Endothelial cell of umbilical vein (primary cell): ENCODE measurements around the gene RPL36AL. TPM values are rescaled to one million over a fixed set of nuclear protein-coding genes. Genes with fewer than 3 reads are reported as not detected.

Experiments used
- BruUV-seq: library from RNA; stranded (reverse); fragments of 400-500 nt; replicated peaks from 2 replicates; lab custom pipeline; 2021; lab: Mats Ljungman, UMichigan
- CTCF ChIA-PET: fragments of 300-600, 350-600 bp; sonication (Branson Sonifier 250); formaldehyde crosslinking; loops from one replicate; lab custom pipeline; 2021; ENCODE audit warnings: antibody characterized with exemption, inconsistent platforms; lab: Charles Lee
- POLR2A ChIA-PET: fragments of 300-600, 350-600 bp; sonication (Branson Sonifier 250); formaldehyde crosslinking; loops from one replicate; lab custom pipeline; 2021; ENCODE audit warnings: antibody characterized with exemption, inconsistent platforms; lab: Charles Lee
- DNase-seq: peaks from one replicate; pipeline ENCODE4 v3.0.0-alpha.2; 2011; ENCODE audit warnings: low read depth, low spot score
- FAIRE-seq: peaks from 2 replicates; lab custom pipeline; 2011; peaks lifted over from hg19 to GRCh38; lab: Jason Lieb, UNC
- H2AFZ ChIP-seq: 2 replicates; pipeline ENCODE4 v1.6.0; 2012; ENCODE audit warnings: low read depth, low read length, control low read depth, inconsistent platforms
- H3K27ac ChIP-seq: 2 replicates; pipeline ENCODE4 v1.5.1; 2011; ENCODE audit warnings: low read depth, mild to moderate bottlenecking, control low read depth, low read length, moderate library complexity; ENCODE audit not compliant: insufficient read depth
- H3K27me3 ChIP-seq, 2 experiments: 2 replicates each; pipeline versions ENCODE4 v1.6.0 to v1.6.1; 2011; ENCODE audit warnings: low read length in 2 of 2, mixed read lengths in 1 of 2; ENCODE audit not compliant: control insufficient read depth in 2 of 2, insufficient read depth in 2 of 2
- H3K36me3 ChIP-seq, 2 experiments: 2 replicates in 1 of 2; 3 replicates in 1 of 2; pipeline ENCODE4 v1.5.1; 2011; ENCODE audit warnings: low read length in 2 of 2, mild to moderate bottlenecking in 1 of 2, moderate library complexity in 1 of 2; ENCODE audit not compliant: control insufficient read depth in 2 of 2, insufficient read depth in 2 of 2; ENCODE audit errors: extremely low read depth in 1 of 2
- H3K4me1 ChIP-seq: 3 replicates; pipeline ENCODE4 v1.5.1; 2011; ENCODE audit warnings: mild to moderate bottlenecking, low read length; ENCODE audit not compliant: control insufficient read depth, insufficient read depth; ENCODE audit errors: extremely low read depth
- H3K4me2 ChIP-seq: 2 replicates; pipeline ENCODE4 v1.6.1; 2011; ENCODE audit warnings: low read length, control low read depth, mixed read lengths; ENCODE audit not compliant: insufficient read depth
- H3K4me3 ChIP-seq, 3 experiments: fragments of 200-600 bp in 1 of 3; sonication (generic), shearing (Covaris generic) in 1 of 3; replicated peaks in 1 of 3; 2 replicates each; pipeline ENCODE4 v1.5.1; 2011 to 2016; ENCODE audit warnings: control low read depth in 3 of 3, low read length in 3 of 3, mild to moderate bottlenecking in 2 of 3, inconsistent platforms in 1 of 3, low read depth in 1 of 3, moderate library complexity in 1 of 3; ENCODE audit not compliant: insufficient read depth in 1 of 3
- H3K79me2 ChIP-seq: 2 replicates; pipeline ENCODE4 v1.6.0; 2012; ENCODE audit warnings: low read length, inconsistent platforms; ENCODE audit not compliant: control insufficient read depth, insufficient read depth
- H3K9ac ChIP-seq: replicated peaks from 2 replicates; pipeline ENCODE3; 2011; ENCODE audit warnings: low read length, control low read depth; ENCODE audit not compliant: insufficient read depth; ENCODE audit errors: extremely low read depth
- H3K9me1 ChIP-seq: replicated peaks from 3 replicates; pipeline ENCODE4 v1.6.0; 2011; ENCODE audit warnings: mild to moderate bottlenecking, low read length; ENCODE audit not compliant: control insufficient read depth, insufficient read depth; ENCODE audit errors: extremely low read depth
- H3K9me3 ChIP-seq: replicated peaks from 2 replicates; pipeline ENCODE4 v1.5.1; 2012; ENCODE audit warnings: low read length, inconsistent platforms; ENCODE audit not compliant: control insufficient read depth, insufficient read depth
- H4K20me1 ChIP-seq: replicated peaks from 2 replicates; pipeline ENCODE3; 2011; ENCODE audit warnings: mild to moderate bottlenecking, low read length; ENCODE audit not compliant: control insufficient read depth, insufficient read depth; ENCODE audit errors: extremely low read depth
- FOS ChIP-seq: IDR thresholded peaks from 2 replicates; pipeline ENCODE4 v1.6.1; 2011; ENCODE audit warnings: mild to moderate bottlenecking, low read length, moderate library complexity, borderline replicate concordance; ENCODE audit not compliant: insufficient read depth
- JUN ChIP-seq: IDR thresholded peaks from 2 replicates; pipeline ENCODE4 v1.6.1; 2011; ENCODE audit warnings: borderline replicate concordance, low read depth; ENCODE audit not compliant: insufficient read length, insufficient read depth
- POLR2A ChIP-seq: IDR thresholded peaks from 2 replicates; pipeline ENCODE4 v1.6.1; 2012; ENCODE audit warnings: low read depth, mild to moderate bottlenecking, control low read depth, low read length
- dilution Hi-C: fragments of 300-500 bp; cut with MboI; formaldehyde crosslinking; loops from one replicate; pipeline ENCODE4 v1.15.0; 2019; ENCODE audit warnings: low sequenced_read_pairs; ENCODE audit not compliant: extremely low pct_ligation_motif_present
- intact Hi-C: fragments of 100-400 bp; cut with micrococcal nuclease; formaldehyde crosslinking; loops from one replicate; pipeline ENCODE4 v1.10.0; 2022
- polyA plus RNA-seq, 4 experiments: library from polyadenylated mRNA; depleted of rRNA in 3 of 4; stranded (reverse) in 3 of 4; unstranded in 1 of 4; fragments of >200 nt; gene quantifications; 2 replicates each; pipeline versions ENCODE4 v1.2.1 to v1.2.3, GENCODE V29; 2011 to 2012; ENCODE audit warnings: missing spikeins in 1 of 4
- total RNA-seq: library from RNA; stranded (reverse); gene quantifications from 2 replicates; pipeline ENCODE4 v1.2.3, GENCODE V29; 2021
- TF ChIP-seq, protein P1 (sequence below): IDR thresholded peaks from 2 replicates; pipeline ENCODE4 v1.6.1; 2011; ENCODE audit not compliant: insufficient read depth, insufficient read length

Gene RPL36AL
- total and polyA plus RNA-seq, 2 donors (not counting 3 experiments of a cell fraction or from before 2014, with no cell fraction given) = 174 to 251 TPM

DNA sequence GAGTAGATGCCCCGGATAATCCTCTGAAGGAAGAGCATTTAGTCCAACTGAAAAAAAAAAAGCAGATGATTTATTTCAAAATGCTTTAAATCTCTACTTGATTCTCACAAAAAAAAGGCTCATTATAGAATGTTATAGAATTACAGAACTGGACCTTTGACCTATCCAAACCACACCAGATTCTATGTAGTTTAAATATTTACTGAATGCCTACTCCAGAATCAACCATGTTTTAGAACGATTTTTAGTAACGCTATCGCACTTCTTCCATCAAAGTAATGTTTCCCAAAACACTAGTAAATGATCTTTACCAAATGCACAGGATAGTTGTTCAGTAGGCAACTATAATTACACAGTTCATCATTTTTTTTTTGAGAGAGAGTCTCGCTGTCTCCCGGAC is 36.8 kb downstream of the RPL36AL start:
- no peak overlapping the region for H3K27ac ChIP-seq
- peaks cover 5% of the 10 kb centered on the region for H4K20me1 ChIP-seq
- FAIRE-seq (no peak), DNase-seq (no peak)
- H3K9ac ChIP-seq = no peak overlapping the region
- H3K27me3 ChIP-seq = no peaks in the 10 kb centered on the region
- no peaks in the 10 kb centered on the region for H3K9me3 ChIP-seq
- peaks cover 10% of the 10 kb centered on the region for H3K4me1 ChIP-seq
- intact Hi-C loops (no loop called here), dilution Hi-C loops (no loop called here)
- peak overlapping the region; percentile 94 for H3K4me2 ChIP-seq
- ChIA-PET POLR2A (no interaction called here), CTCF (interaction anchor here (1.5 kb wide), 1 partner anchor 50 kb away, joined by 4 read pairs; no protein-coding TSS in a partner anchor)
- H3K79me2 ChIP-seq = peaks cover 61% of the 10 kb centered on the region
- H3K36me3 ChIP-seq = peaks cover 6 to 8% of the 10 kb centered on the region in 2 experiments
- H2AFZ ChIP-seq = no peak overlapping the region
- BruUV-seq = no TSS peak
- TF ChIP-seq JUN (no peak), POLR2A (peak; percentile 27)
- TF ChIP-seq, protein P1, sequence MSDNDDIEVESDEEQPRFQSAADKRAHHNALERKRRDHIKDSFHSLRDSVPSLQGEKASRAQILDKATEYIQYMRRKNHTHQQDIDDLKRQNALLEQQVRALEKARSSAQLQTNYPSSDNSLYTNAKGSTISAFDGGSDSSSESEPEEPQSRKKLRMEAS = no peak
- no peaks in the 10 kb centered on the region for H3K9me1 ChIP-seq
- peak overlapping the region in 1 of 3 experiments; percentile 19 for H3K4me3 ChIP-seq

DNA sequence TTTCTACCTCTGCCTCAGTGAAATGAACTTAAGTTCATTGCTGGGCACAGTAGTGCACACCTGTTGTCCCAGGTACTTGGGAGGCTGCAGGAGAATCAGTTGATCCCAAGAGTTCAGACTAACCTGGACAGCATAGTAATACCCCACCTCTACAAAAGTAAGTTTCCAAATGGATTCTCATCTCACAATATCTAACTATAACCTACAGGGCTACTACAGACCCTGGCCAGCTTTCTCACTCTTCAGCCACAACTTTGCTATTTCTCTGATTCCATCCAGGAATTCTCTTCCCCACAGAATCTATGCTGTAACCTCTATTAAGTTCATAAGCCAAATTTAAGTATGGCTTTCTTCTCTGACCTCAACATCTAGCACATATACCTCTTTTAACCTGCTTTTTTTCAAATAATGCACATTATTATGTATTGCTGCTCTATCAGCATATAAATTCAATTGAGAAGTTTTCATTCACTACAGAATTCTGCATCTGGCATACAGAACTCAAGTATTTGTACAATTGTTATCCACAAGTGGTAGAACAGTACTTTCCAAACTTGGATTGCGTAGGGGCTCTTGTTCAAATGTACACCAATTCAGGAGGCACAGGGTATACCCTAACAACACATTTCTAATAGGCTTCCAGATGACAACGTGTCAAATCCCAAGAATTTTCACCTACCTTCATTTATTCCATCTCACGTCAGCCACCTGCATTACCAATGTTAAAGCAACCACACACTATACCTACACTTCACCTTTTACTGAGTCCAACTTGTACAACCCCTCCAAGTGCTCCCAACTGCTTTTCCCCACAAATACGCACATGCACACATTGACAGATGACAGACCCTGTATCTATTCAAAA is 38.1 kb downstream of the RPL36AL start:
- Histone ChIP-seq H3K27ac (no peak overlapping the region), H3K9ac (no peak overlapping the region), H2AFZ (no peak overlapping the region), H4K20me1 (peaks cover 5% of the 10 kb centered on the region), H3K9me1 (no peaks in the 10 kb centered on the region), H3K4me3 (no peak overlapping the region), H3K4me2 (no peak overlapping the region), H3K36me3 (peaks cover 8% of the 10 kb centered on the region in 2 experiments), H3K79me2 (peaks cover 61% of the 10 kb centered on the region), H3K4me1 (peaks cover 10% of the 10 kb centered on the region), H3K27me3 (no peaks in the 10 kb centered on the region), H3K9me3 (no peaks in the 10 kb centered on the region)
- no TSS peak for BruUV-seq
- FAIRE-seq = no peak
- CTCF ChIA-PET = interaction anchor here (1.3 to 1.5 kb wide), 2 partner anchors 52 to 121 kb away, joined by 4 read pairs; no protein-coding TSS in a partner anchor
- no peak for DNase-seq
- intact Hi-C loops (no loop called here), dilution Hi-C loops (no loop called here)
- POLR2A ChIA-PET = interaction anchor here (0.7 kb wide), 2 partner anchors 29 to 120 kb away, joined by 3 to 6 read pairs; no protein-coding TSS in a partner anchor
- TF ChIP-seq POLR2A (peak; percentile 66), FOS (no peak)
